Neural progenitor cell (in vitro differentiated cells): ENCODE measurements around the gene DSE.

ENCODE experiments used
- EZH2phosphoT487 ChIP-seq: fragments of 200-600 bp; sonication (generic); IDR thresholded peaks from 2 replicates; pipeline ENCODE4 v1.6.1; 2017; ENCODE audit warnings: antibody characterized with exemption
- TF ChIP-seq, protein P1 (sequence below): fragments of 200-600 bp; sonication (generic); IDR thresholded peaks from 2 replicates; pipeline ENCODE4 v1.5.1; 2017; ENCODE audit warnings: antibody characterized with exemption, mild to moderate bottlenecking

GRCh38 chr6:116467514-116467913 lies 96.8 kb downstream of the DSE start:
- TF ChIP-seq, protein P1, sequence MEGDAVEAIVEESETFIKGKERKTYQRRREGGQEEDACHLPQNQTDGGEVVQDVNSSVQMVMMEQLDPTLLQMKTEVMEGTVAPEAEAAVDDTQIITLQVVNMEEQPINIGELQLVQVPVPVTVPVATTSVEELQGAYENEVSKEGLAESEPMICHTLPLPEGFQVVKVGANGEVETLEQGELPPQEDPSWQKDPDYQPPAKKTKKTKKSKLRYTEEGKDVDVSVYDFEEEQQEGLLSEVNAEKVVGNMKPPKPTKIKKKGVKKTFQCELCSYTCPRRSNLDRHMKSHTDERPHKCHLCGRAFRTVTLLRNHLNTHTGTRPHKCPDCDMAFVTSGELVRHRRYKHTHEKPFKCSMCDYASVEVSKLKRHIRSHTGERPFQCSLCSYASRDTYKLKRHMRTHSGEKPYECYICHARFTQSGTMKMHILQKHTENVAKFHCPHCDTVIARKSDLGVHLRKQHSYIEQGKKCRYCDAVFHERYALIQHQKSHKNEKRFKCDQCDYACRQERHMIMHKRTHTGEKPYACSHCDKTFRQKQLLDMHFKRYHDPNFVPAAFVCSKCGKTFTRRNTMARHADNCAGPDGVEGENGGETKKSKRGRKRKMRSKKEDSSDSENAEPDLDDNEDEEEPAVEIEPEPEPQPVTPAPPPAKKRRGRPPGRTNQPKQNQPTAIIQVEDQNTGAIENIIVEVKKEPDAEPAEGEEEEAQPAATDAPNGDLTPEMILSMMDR: no peak
- TF ChIP-seq EZH2phosphoT487: no peak
